OCI-M2 (cell line): ENCODE data around the gene UBE2O.

ENCODE experiments used
- DNase-seq: peaks from one replicate; lab custom pipeline; 2025; ENCODE audit not compliant: unreplicated experiment; lab: John Stamatoyannopoulos, UW

The UBE2O gene

DNA sequence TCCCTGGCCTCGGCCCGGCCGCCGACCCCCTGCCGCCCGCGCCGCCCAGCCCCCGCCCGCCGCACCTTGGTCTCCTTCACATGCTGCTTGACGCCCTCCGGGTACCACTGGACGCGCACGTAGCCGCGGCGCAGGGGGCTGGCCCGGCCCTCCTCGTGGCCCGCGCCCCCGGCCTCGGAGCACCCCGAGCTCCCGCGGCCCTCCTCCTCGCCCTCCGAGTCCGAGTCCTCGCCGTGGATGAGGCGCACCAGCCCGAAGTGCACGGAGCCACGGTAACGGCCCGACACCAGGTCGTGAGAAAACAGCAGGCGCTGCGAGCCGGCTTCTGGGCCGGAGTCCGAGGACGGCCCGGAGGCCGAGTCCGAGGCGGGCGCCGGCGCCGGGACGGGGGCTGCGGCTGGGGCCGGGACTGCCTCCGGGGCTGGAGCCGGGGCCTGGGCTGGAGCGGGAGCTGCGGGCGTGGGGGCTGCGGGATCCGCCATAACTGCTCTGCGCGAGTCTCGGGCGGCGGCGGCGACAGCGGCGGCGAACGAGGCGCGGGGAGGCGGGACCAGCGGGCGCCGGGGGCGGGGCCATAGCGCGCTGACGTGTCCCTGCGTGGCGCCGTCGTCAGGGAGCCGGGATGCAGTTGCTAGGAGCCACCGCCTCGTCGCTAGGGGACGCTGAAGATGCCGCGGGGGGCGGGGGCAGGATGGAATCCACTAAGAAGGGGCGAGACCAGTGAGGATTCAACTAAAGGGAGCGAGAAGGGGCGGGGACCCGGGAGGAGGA lies at the start of gene UBE2O:
Gene UBE2O, minus strand, starts transcription at position 493 of the 771 bp plus-strand sequence. Its CDS starts 11 bp downstream, at position 482.
- no peak for DNase-seq

- no peak for DNase-seq
Observed at GRCh38 chr17:76501827-76502307, 48.9 kb upstream of the UBE2O start.

DNA sequence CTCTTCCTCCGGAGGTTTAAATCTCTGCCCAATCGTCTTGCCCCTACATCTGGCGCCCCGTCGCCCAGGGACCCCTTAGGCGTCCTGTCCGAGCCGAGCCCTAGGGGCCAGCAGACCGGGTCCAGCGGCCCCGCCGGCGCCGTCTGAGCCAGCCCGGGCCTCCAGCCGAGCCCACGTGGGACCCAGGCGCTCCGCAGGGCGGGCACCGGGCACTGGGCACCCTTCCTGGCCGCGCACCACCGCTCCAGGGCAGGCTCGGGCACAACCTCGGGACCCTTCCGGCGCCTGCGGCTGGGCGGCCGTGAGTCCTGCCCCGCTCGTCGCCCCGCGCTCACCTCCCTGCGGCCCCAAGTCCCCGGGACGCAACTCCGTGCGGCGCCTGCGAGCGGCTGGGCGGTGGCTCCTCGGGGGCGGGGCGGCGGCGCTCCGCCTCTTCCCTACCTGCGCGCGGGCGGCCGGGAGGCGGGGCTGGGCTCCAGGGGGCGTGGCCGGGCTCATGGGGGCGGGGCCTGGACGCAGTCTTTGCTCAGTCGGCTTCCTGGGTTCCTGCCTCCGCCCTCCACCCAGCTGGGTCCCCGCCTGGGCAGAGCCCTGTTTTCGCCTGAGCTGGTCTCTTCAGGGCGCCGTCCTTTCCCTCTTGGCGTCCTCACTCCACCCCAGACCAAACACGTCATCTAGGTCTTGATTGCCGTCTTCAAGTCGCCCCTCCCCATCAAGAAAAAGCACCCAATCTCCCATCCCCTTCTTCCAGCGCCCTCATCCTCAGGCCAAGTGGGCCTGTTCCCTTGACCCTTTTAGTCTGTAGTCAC lies 48.3 kb upstream of the UBE2O start, which contains the start of gene RHBDF2:
Gene RHBDF2, minus strand, starts transcription at position 406 of the 809 bp plus-strand sequence. CDS start 19,899 bp downstream, outside the sequence.
- DNase-seq, result peak; percentile 19

- no peak for DNase-seq
Observed at GRCh38 chr17:76500747-76501017, 47.7 kb upstream of the UBE2O start.

GRCh38 chr17:76500074-76500746 lies 47.3 kb upstream of the UBE2O start:
- no peak for DNase-seq

GRCh38 chr17:76499267-76499667 lies 46.3 kb upstream of the UBE2O start:
- no peak for DNase-seq

- DNase-seq, result no peak
Observed at GRCh38 chr17:76498876-76499251, 45.9 kb upstream of the UBE2O start.

- no peak for DNase-seq
Observed at GRCh38 chr17:76497979-76498875, 45.3 kb upstream of the UBE2O start.

DNA sequence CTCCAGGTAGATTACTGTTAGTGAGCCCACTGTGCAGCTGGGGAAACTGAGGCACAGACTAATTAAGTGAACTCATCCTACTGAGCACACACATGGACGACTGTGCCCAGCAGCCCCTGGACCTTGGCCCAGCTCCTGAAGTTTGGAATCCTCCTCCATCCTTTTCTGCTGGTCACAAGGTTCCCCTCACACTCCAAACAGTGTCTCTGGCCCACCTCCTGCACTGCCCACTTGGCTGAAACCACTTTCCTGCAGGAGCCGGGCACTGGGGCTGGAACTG lies 44.7 kb upstream of the UBE2O start:
- no peak for DNase-seq

- no peak for DNase-seq
Observed at GRCh38 chr17:76496464-76496863, 43.5 kb upstream of the UBE2O start.

GRCh38 chr17:76495663-76496400 lies 42.9 kb upstream of the UBE2O start:
- DNase-seq, result no peak

- no peak for DNase-seq
Observed at GRCh38 chr17:76493505-76494167, 40.7 kb upstream of the UBE2O start.

DNA sequence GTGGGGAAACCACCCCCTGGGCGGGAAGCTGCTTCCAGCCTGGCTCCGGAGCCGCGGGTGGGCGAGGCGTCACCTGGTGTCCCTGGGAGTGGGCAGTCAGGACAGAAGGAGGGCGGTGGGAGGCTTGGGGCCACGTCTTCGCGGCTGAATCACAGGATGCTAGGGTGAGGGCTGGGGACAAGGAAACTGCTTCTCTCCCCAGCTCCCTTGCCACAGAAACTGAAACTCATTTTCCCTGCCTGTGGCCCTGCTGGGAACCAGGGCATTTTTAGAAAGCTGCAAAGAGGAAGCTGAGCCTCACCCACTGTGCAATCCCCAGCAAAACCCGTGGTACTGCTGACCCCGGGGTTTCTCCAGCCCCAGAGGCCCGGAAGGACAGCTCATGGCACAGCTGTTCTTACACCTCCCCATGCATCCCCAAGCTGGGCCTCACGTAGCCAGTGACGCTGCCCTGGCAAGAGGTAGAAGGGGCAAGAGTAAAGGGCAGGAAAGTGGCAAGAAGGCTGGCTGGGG lies 40.1 kb upstream of the UBE2O start:
- DNase-seq, result no peak

- no peak for DNase-seq
Observed at GRCh38 chr17:76492123-76492988, 39.4 kb upstream of the UBE2O start.

DNA sequence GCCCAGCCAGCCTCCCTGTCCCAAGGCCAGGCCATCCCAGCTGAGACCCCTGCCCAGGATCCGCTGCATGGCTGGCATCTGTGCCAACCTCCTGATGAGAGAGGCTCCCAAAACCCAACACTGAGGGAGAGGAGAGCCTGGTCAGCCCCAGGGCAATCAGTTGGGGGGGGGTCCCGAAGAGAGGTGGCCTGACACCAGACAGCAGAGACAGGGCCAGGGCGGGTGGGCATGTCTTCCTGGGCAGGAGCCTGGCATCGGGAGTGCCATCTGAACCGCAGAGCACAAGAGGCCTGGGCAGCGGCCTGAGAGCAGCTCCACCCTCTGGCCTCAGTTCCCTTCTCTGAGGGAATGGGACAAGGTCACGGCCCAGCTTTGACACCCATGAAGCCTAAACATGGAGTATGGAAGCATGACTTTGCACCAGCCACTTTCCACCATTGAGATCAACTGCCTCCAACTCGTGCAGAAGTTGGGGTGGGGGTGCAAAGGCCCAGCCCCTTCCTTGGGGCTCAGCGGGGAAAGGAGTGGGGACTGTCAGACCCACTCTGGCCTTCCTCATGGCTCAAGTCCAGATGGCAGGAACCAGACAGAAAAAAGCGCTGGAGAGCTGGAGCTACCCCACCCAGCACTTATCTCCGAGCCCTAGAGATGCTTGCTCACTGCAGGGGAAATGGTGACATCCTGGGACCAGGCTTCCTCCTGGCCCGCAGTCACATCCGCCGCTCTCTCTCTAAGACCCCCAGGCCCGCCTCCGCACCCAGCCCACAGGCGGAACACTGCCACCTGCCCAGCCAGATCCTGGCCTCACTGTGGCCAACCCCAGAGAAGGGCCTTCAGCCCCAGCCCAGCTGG lies 38.5 kb upstream of the UBE2O start:
- no peak for DNase-seq

DNA sequence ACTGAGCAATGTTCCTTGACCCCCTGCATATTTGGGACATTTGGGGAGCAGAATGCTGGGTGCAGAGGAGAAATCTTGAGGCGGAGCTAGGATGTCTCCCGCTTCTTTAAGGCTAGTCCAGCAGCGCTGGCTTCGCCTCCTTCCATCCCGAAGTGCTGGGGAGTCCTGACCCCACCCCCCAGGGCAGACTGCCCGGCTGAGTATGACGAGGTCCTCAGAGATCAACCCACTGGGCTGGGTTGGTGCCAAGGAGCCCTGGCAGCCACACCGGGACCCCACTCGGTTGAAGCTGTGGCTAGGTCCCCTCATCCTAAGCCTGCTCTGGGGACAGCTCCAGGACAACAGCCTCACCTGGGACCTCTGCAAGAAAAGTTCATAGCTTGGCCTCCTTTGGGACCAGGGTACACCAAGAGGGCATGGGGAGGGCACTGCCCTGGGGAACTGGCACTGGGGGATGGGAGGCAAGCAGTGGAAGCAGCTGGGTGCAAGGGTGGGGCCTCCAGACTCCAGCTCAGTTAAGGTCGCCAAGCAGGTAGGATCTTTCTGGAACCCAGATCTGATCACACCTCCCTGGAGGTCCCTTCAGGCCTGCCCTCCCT lies 37.3 kb upstream of the UBE2O start:
- DNase-seq, result no peak
